IMR-90 (cell line): Measurements from ENCODE around the gene CD300LB.

Experiments used
- CTCF ChIP-seq: conservative IDR thresholded peaks from 2 replicates; pipeline ENCODE4 v1.5.1; 2012; ENCODE audit warnings: mild to moderate bottlenecking, low read depth, low read length, improper control_type of control experiment
- FOS ChIP-seq: fragments of 150-350 bp; IDR thresholded peaks from 2 replicates; pipeline ENCODE4 v1.6.1; 2016; ENCODE audit warnings: low read depth, low read length
- POLR2A ChIP-seq: IDR thresholded peaks from 2 replicates; pipeline ENCODE4 v1.6.1; 2012; ENCODE audit warnings: mild to moderate bottlenecking, low read depth, low read length
- TF ChIP-seq, protein P1 (sequence below): fragments of 150-350 bp; IDR thresholded peaks from 2 replicates; pipeline ENCODE4 v1.6.1; 2017; ENCODE audit warnings: mild to moderate bottlenecking, antibody characterized with exemption, low read length, low read depth

- TF ChIP-seq CTCF (no peak), POLR2A (no peak), FOS (no peak)
- TF ChIP-seq, protein P1, sequence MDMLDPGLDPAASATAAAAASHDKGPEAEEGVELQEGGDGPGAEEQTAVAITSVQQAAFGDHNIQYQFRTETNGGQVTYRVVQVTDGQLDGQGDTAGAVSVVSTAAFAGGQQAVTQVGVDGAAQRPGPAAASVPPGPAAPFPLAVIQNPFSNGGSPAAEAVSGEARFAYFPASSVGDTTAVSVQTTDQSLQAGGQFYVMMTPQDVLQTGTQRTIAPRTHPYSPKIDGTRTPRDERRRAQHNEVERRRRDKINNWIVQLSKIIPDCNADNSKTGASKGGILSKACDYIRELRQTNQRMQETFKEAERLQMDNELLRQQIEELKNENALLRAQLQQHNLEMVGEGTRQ: no peak
These were observed 57.1 kb downstream of the CD300LB start for GRCh38 chr17:74474043-74474792.
